HEK293 (cell line): ENCODE data around the gene TM9SF3.

Source experiments
- CTCF ChIA-PET: fragments of 350-600 bp; formaldehyde crosslinking; extraction: SDS; loops from one replicate; lab custom pipeline; 2021; ENCODE audit warnings: antibody characterized with exemption; lab: Yijun Ruan, JAX
- POLR2A ChIA-PET: fragments of 300-600 bp; formaldehyde crosslinking; extraction: SDS; loops from one replicate; lab custom pipeline; 2020; ENCODE audit warnings: antibody characterized with exemption, inconsistent platforms; lab: Yijun Ruan, JAX
- H3K27ac ChIP-seq: fragments of 200-500 bp; sonication (Bioruptor generic); 2 replicates; pipeline ENCODE4 v1.5.1; 2014; ENCODE audit warnings: low read depth, low read length, control low read depth, inconsistent platforms; ENCODE audit errors: extremely low read depth
- H3K36me3 ChIP-seq, 2 experiments: fragments of 200-500 bp in 1 of 2; sonication (Bioruptor generic) in 1 of 2; 1 replicate in 1 of 2; 2 replicates in 1 of 2; pipeline ENCODE4 v1.5.1; 2014 to 2017; ENCODE audit warnings: inconsistent platforms in 2 of 2, low read length in 2 of 2; ENCODE audit not compliant: control insufficient read depth in 2 of 2, insufficient read depth in 1 of 2
- H3K4me1 ChIP-seq: fragments of 200-500 bp; sonication (Bioruptor generic); 2 replicates; pipeline ENCODE4 v1.5.1; 2014; ENCODE audit warnings: mild to moderate bottlenecking, low read length, inconsistent platforms; ENCODE audit not compliant: control insufficient read depth, insufficient read depth
- H3K4me3 ChIP-seq: 2 replicates; pipeline ENCODE4 v1.5.1; 2011; ENCODE audit warnings: low read depth, mild to moderate bottlenecking, control low read depth, low read length, moderate library complexity
- H3K9me3 ChIP-seq: fragments of 200-500 bp; sonication (Bioruptor generic); 2 replicates; pipeline ENCODE4 v1.5.1; 2014; ENCODE audit warnings: low read depth, low read length, inconsistent platforms; ENCODE audit not compliant: control insufficient read depth, insufficient read depth
- HOXD13 ChIP-seq: sonication (generic); formaldehyde crosslinking; IDR thresholded peaks from 2 replicates; pipeline ENCODE4 v1.8.0; 2022; ENCODE audit warnings: missing genetic modification reagents, borderline replicate concordance
- KLF7 ChIP-seq: fragments of 450-650 bp; formaldehyde crosslinking; IDR thresholded peaks from 2 replicates; pipeline ENCODE4 v1.5.1; 2016; ENCODE audit warnings: missing biosample characterization, missing genetic modification characterization, borderline replicate concordance
- MZF1 ChIP-seq: fragments of 450-650 bp; formaldehyde crosslinking; IDR thresholded peaks from 2 replicates; pipeline ENCODE4 v1.5.1; 2017; ENCODE audit warnings: missing biosample characterization, missing genetic modification characterization, borderline replicate concordance
- PRDM1 ChIP-seq: fragments of 450-650 bp; formaldehyde crosslinking; IDR thresholded peaks from 2 replicates; pipeline ENCODE4; 2016; ENCODE audit warnings: missing biosample characterization, missing genetic modification characterization
- TRIM28 ChIP-seq: IDR thresholded peaks from 2 replicates; pipeline ENCODE4 v1.6.1; 2011; ENCODE audit warnings: low read length, control low read depth, borderline replicate concordance
- YY1 ChIP-seq: fragments of 450-650 bp; formaldehyde crosslinking; IDR thresholded peaks from 2 replicates; pipeline ENCODE4 v1.5.1; 2018; ENCODE audit warnings: missing biosample characterization, missing genetic modification characterization
- ZBTB20 ChIP-seq: fragments of 450-650 bp; formaldehyde crosslinking; IDR thresholded peaks from 2 replicates; pipeline ENCODE4 v1.5.1; 2016; ENCODE audit warnings: missing biosample characterization, missing genetic modification characterization
- ZNF140 ChIP-seq: fragments of 450-650 bp; formaldehyde crosslinking; IDR thresholded peaks from 2 replicates; pipeline ENCODE4 v1.5.1; 2016; ENCODE audit warnings: missing biosample characterization, missing genetic modification characterization
- ZNF23 ChIP-seq: fragments of 450-650 bp; formaldehyde crosslinking; IDR thresholded peaks from 2 replicates; pipeline ENCODE4 v1.5.1; 2016; ENCODE audit warnings: missing biosample characterization, missing genetic modification characterization, borderline replicate concordance
- ZNF266 ChIP-seq: fragments of 450-650 bp; formaldehyde crosslinking; IDR thresholded peaks from 2 replicates; pipeline ENCODE4 v1.5.1; 2016; ENCODE audit warnings: missing biosample characterization, missing genetic modification characterization, low read depth
- ZNF350 ChIP-seq: fragments of 450-650 bp; formaldehyde crosslinking; IDR thresholded peaks from 2 replicates; pipeline ENCODE4 v1.5.0; 2017; ENCODE audit warnings: missing biosample characterization, mild to moderate bottlenecking, missing genetic modification characterization
- ZNF362 ChIP-seq: fragments of 450-650 bp; formaldehyde crosslinking; IDR thresholded peaks from 2 replicates; pipeline ENCODE4 v1.5.1; 2016; ENCODE audit warnings: missing biosample characterization, missing genetic modification characterization
- ZNF404 ChIP-seq: fragments of 450-650 bp; formaldehyde crosslinking; IDR thresholded peaks from 2 replicates; pipeline ENCODE4 v1.5.1; 2017; ENCODE audit warnings: missing biosample characterization, missing genetic modification characterization
- ZNF449 ChIP-seq: fragments of 450-650 bp; formaldehyde crosslinking; IDR thresholded peaks from 2 replicates; pipeline ENCODE4 v1.5.1; 2017; ENCODE audit warnings: missing biosample characterization, mild to moderate bottlenecking, missing genetic modification characterization, moderate library complexity
- ZNF48 ChIP-seq: fragments of 450-650 bp; formaldehyde crosslinking; IDR thresholded peaks from 2 replicates; pipeline ENCODE4 v1.5.1; 2016; ENCODE audit warnings: missing biosample characterization, missing genetic modification characterization
- ZNF488 ChIP-seq: fragments of 450-650 bp; formaldehyde crosslinking; IDR thresholded peaks from 2 replicates; pipeline ENCODE4 v1.5.1; 2016; ENCODE audit warnings: missing biosample characterization, missing genetic modification characterization
- ZNF514 ChIP-seq: fragments of 450-650 bp; formaldehyde crosslinking; IDR thresholded peaks from 2 replicates; pipeline ENCODE4 v1.5.1; 2016; ENCODE audit warnings: missing biosample characterization, missing genetic modification characterization
- ZNF639 ChIP-seq: fragments of 450-650 bp; formaldehyde crosslinking; IDR thresholded peaks from 2 replicates; pipeline ENCODE4 v1.5.1; 2016; ENCODE audit warnings: missing biosample characterization, missing genetic modification characterization
- ZNF707 ChIP-seq: fragments of 450-650 bp; formaldehyde crosslinking; IDR thresholded peaks from 2 replicates; pipeline ENCODE4 v1.5.1; 2016; ENCODE audit warnings: missing biosample characterization, missing genetic modification characterization
- ZSCAN18 ChIP-seq: fragments of 450-650 bp; formaldehyde crosslinking; IDR thresholded peaks from 2 replicates; pipeline ENCODE4 v1.5.1; 2016; ENCODE audit warnings: missing biosample characterization, missing genetic modification characterization
- ZSCAN30 ChIP-seq: fragments of 450-650 bp; IDR thresholded peaks from 2 replicates; pipeline ENCODE4 v1.5.1; 2018; ENCODE audit warnings: missing biosample characterization, mild to moderate bottlenecking, missing genetic modification characterization, moderate library complexity
- ZSCAN4 ChIP-seq: fragments of 450-650 bp; formaldehyde crosslinking; IDR thresholded peaks from 2 replicates; pipeline ENCODE4 v1.5.1; 2017; ENCODE audit warnings: missing biosample characterization, missing genetic modification characterization

The TM9SF3 gene

GRCh38 chr10:96501985-96502384, 84.8 kb downstream of the TM9SF3 start (continued):
- no peak for TF ChIP-seq ZNF350

- no peak overlapping the region for H3K27ac ChIP-seq
- POLR2A ChIA-PET: no interaction called here
Measured at GRCh38 chr10:96500519-96500918, 86.3 kb downstream of the TM9SF3 start.

GRCh38 chr10:96500050-96500449, 86.8 kb downstream of the TM9SF3 start:
- ChIA-PET CTCF (interaction anchor here (0.6 to 3.5 kb wide), 2 partner anchors 10 to 240 kb away, joined by 4 to 20 read pairs; no protein-coding TSS in a partner anchor), POLR2A (no interaction called here)
- Histone ChIP-seq H3K9me3 (no peaks in the 10 kb centered on the region), H3K4me3 (no peak overlapping the region), H3K36me3 (no peaks in the 10 kb centered on the region), H3K4me1 (no peaks in the 10 kb centered on the region)
- TF ChIP-seq HOXD13 (CRISPR knock-in tag) (no peak), ZNF362 (tag by site-specific recombination) (peak; percentile 73), ZSCAN30 (tag by site-specific recombination) (no peak), ZBTB20 (no peak), MZF1 (tag by site-specific recombination) (no peak)
- TF ChIP-seq, all 188 proteins: peak for 1
- no peak overlapping the region for H3K27ac ChIP-seq

More at GRCh38 chr10:96500519-96500918, 86.3 kb downstream of the TM9SF3 start:
- no peaks in the 10 kb centered on the region for H3K9me3 ChIP-seq
- no peak overlapping the region for H3K4me3 ChIP-seq
- no peak for TF ChIP-seq TRIM28
- no peak for TF ChIP-seq ZNF514 (tag by site-specific recombination)
- TF ChIP-seq ZNF23 (tag by site-specific recombination): no peak
- no peak for TF ChIP-seq ZSCAN18
- TF ChIP-seq ZNF266: no peak
- TF ChIP-seq KLF7: no peak
- no peak for TF ChIP-seq ZNF488
- no peak for TF ChIP-seq ZNF404
- no peak for TF ChIP-seq ZNF48 (tag by site-specific recombination)
- H3K4me1 ChIP-seq: no peaks in the 10 kb centered on the region
- CTCF ChIA-PET: interaction anchor here (0.6 to 3.5 kb wide), 3 partner anchors 10 to 670 kb away, joined by 3 to 20 read pairs (median 19); partner anchors contain the start of gene TLL2
- no peaks in the 10 kb centered on the region for H3K36me3 ChIP-seq

GRCh38 chr10:96497391-96497790, 89.4 kb downstream of the TM9SF3 start:
- no peaks in the 10 kb centered on the region for H3K9me3 ChIP-seq
- H3K27ac ChIP-seq: no peak overlapping the region
- H3K4me1 ChIP-seq: no peaks in the 10 kb centered on the region
- CTCF ChIA-PET: interaction anchor here (1.2 to 3.3 kb wide), 3 partner anchors 13 to 102 kb away, joined by 5 to 21 read pairs (median 6); partner anchors contain the start of gene TLL2
- H3K4me3 ChIP-seq: no peak overlapping the region
- H3K36me3 ChIP-seq: no peaks in the 10 kb centered on the region
- POLR2A ChIA-PET: interaction anchor here (0.5 kb wide), 1 partner anchor 99 kb away, joined by 4 read pairs; no protein-coding TSS in a partner anchor
- TF ChIP-seq ZNF707 (tag by site-specific recombination): no peak
- no peak for TF ChIP-seq ZNF639 (tag by site-specific recombination)
- no peak for TF ChIP-seq ZNF449
- no peak for TF ChIP-seq MZF1 (tag by site-specific recombination)
- no peak for TF ChIP-seq PRDM1 (tag by site-specific recombination)
- no peak for TF ChIP-seq ZSCAN4 (tag by site-specific recombination)
- no peak for TF ChIP-seq ZNF140 (tag by site-specific recombination)
- TF ChIP-seq YY1: no peak
